Liver (tissue), 9 donors: ENCODE results near the gene NXPH3. TPM values are rescaled to one million over a fixed set of nuclear protein-coding genes. Genes with fewer than 3 reads are reported as not detected.

Experiments
- DNase-seq: peaks from one replicate; pipeline ENCODE4 v3.0.0-alpha.2; 2017; ENCODE audit warnings: low spot score
- H3K27ac ChIP-seq, 2 donors: one replicate each; pipeline ENCODE4 v1.7.0; 2013; ENCODE audit warnings: inconsistent platforms in 2 of 2, low read length in 2 of 2, control low read depth in 1 of 2, low read depth in 1 of 2, mild to moderate bottlenecking in 1 of 2
- H3K27me3 ChIP-seq, 4 donors: one replicate each; pipeline versions ENCODE4 v1.6.1 to v1.7.0; 2013; ENCODE audit warnings: low read length in 3 of 4, inconsistent platforms in 1 of 4, mild to moderate bottlenecking in 1 of 4, moderate library complexity in 1 of 4; ENCODE audit not compliant: control insufficient read depth in 4 of 4, insufficient read depth in 4 of 4
- H3K36me3 ChIP-seq, 4 donors: one replicate each; pipeline versions ENCODE4 v1.6.1 to v1.7.0; 2013; ENCODE audit warnings: low read length in 3 of 4, mild to moderate bottlenecking in 3 of 4, low read depth in 1 of 4, moderate library complexity in 1 of 4; ENCODE audit not compliant: control insufficient read depth in 4 of 4, insufficient read depth in 3 of 4
- H3K4me1 ChIP-seq, 4 donors: one replicate each; pipeline versions ENCODE4 v1.6.1 to v1.7.0; 2013; ENCODE audit warnings: low read length in 3 of 4, mild to moderate bottlenecking in 3 of 4, moderate library complexity in 1 of 4; ENCODE audit not compliant: control insufficient read depth in 4 of 4, insufficient read depth in 4 of 4
- H3K4me3 ChIP-seq, 3 donors: one replicate each; pipeline versions ENCODE4 v1.6.1 to v1.7.0; 2013; ENCODE audit warnings: low read length in 3 of 3, control low read depth in 1 of 3, low read depth in 1 of 3, mild to moderate bottlenecking in 1 of 3
- H3K9ac ChIP-seq, 2 donors: one replicate each; pipeline ENCODE4 v1.7.0; 2013; ENCODE audit warnings: low read length in 2 of 2, mild to moderate bottlenecking in 2 of 2, moderate library complexity in 2 of 2, control low read depth in 1 of 2, low read depth in 1 of 2
- H3K9me3 ChIP-seq, 4 donors: one replicate each; pipeline versions ENCODE4 v1.6.1 to v1.7.0; 2013; ENCODE audit warnings: low read length in 3 of 4; ENCODE audit not compliant: control insufficient read depth in 4 of 4
- FOXA1 ChIP-seq: IDR thresholded peaks from 2 replicates; pipeline ENCODE4 v1.6.1; 2016; ENCODE audit warnings: antibody characterized with exemption
- FOXA2 ChIP-seq: IDR thresholded peaks from 2 replicates; pipeline ENCODE4 v1.6.1; 2016; ENCODE audit warnings: antibody characterized with exemption
- GABPA ChIP-seq, 2 donors: IDR thresholded peaks in 1 of 2; conservative IDR thresholded peaks in 1 of 2; 2 replicates each; pipeline ENCODE4 v1.6.1; 2016; ENCODE audit warnings: antibody characterized with exemption in 2 of 2, mild to moderate bottlenecking in 1 of 2, moderate library complexity in 1 of 2
- HNF4A ChIP-seq, 2 donors: conservative IDR thresholded peaks; 2 replicates each; pipeline ENCODE4 v1.6.1; 2016; ENCODE audit warnings: antibody characterized with exemption in 2 of 2, mild to moderate bottlenecking in 2 of 2
- HNF4G ChIP-seq: IDR thresholded peaks from 2 replicates; pipeline ENCODE4 v1.6.1; 2016; ENCODE audit warnings: antibody characterized with exemption
- JUND ChIP-seq, 2 donors: IDR thresholded peaks; 2 replicates each; pipeline ENCODE4 v1.6.1; 2016; ENCODE audit warnings: antibody characterized with exemption in 2 of 2
- NR2F2 ChIP-seq: IDR thresholded peaks from 2 replicates; pipeline ENCODE4 v1.6.1; 2016; ENCODE audit warnings: antibody characterized with exemption
- RAD21 ChIP-seq, 2 donors: IDR thresholded peaks; 2 replicates each; pipeline ENCODE4 v1.6.1; 2016; ENCODE audit warnings: antibody characterized with exemption in 2 of 2, mild to moderate bottlenecking in 2 of 2
- RXRA ChIP-seq, 2 donors: IDR thresholded peaks; 2 replicates each; pipeline ENCODE4 v1.6.1; 2017 to 2018; ENCODE audit warnings: antibody characterized with exemption in 2 of 2, mild to moderate bottlenecking in 1 of 2
- SP1 ChIP-seq: IDR thresholded peaks from 2 replicates; pipeline ENCODE4 v1.6.1; 2018; ENCODE audit warnings: antibody characterized with exemption, mild to moderate bottlenecking
- TAF1 ChIP-seq: conservative IDR thresholded peaks from 2 replicates; pipeline ENCODE4 v1.6.1; 2016; ENCODE audit warnings: antibody characterized with exemption, mild to moderate bottlenecking
- YY1 ChIP-seq: IDR thresholded peaks from 2 replicates; pipeline ENCODE4 v1.6.1; 2016; ENCODE audit warnings: antibody characterized with exemption, mild to moderate bottlenecking
- WGBS: extraction: QIAGEN DNeasy Blood & Tissue Kit; methylation state at CpG from one replicate; pipeline ENCODE4 v1.1.7; 2013; 5-methylcytosine and 5-hydroxymethylcytosine counted together
- polyA plus RNA-seq, 2 donors: library from polyadenylated mRNA; stranded (reverse) in 1 of 2; unstranded in 1 of 2; fragments of 200-250 nt in 1 of 2; fragments of >200 nt in 1 of 2; fragmentation: Nextera tagmentation in 1 of 2; extraction: Ambion mirVana in 1 of 2; gene quantifications; one replicate each; pipeline versions ENCODE4 v1.2.1 to v1.2.3, GENCODE V29; 2013 to 2015
- total RNA-seq, 2 donors: library from RNA; depleted of rRNA; stranded (reverse); fragments of >200 nt; gene quantifications; one replicate each; pipeline ENCODE4 v1.2.3, GENCODE V29; 2014
- TF ChIP-seq, protein P1 (sequence below): IDR thresholded peaks from 2 replicates; pipeline ENCODE4 v1.6.1; 2016; ENCODE audit warnings: antibody characterized with exemption
- TF ChIP-seq, protein P2 (sequence below): IDR thresholded peaks from 2 replicates; pipeline ENCODE4 v1.6.1; 2016; ENCODE audit warnings: antibody characterized with exemption
- TF ChIP-seq, protein P3 (sequence below): fragments of 150-350 bp; IDR thresholded peaks from 2 replicates; pipeline ENCODE4 v1.5.1; 2017; ENCODE audit warnings: improper control_type of control experiment, low read depth, low read length; ENCODE audit not compliant: missing input control
- TF ChIP-seq, protein P4 (sequence below): IDR thresholded peaks from 2 replicates; pipeline ENCODE4 v1.6.1; 2016; ENCODE audit warnings: antibody characterized with exemption, mild to moderate bottlenecking
- TF ChIP-seq, protein P5 (sequence below): IDR thresholded peaks from 2 replicates; pipeline ENCODE4 v1.6.1; 2016; ENCODE audit warnings: antibody characterized with exemption
- donor health status: healthy.
- donor health status: healthy.
- donor health status: healthy.
- donor health status: healthy.
- donor health status: healthy.

NXPH3 gene
- total and polyA plus RNA-seq, 4 donors: 0.17 to 0.22 TPM; not detected in 2

DNA sequence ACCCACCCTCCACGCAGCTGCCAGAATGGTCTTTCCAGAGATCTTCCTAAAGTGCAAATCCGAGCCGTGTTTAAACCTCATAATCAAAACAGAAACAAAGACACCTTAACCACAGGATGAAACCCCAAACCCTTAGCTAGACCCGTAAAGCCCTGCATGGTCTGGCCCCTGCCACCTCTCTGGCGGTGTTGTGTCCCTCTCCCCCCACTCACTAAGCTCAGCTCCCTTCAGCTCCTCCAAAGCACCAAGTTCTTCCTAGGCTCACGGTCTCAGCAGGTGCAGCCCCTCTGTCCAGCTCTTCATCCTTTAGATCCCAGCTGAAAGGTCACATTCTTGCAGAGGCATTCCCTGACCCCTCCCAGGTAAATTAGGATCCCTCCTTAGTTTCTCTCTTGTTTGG lies 4.4 kb upstream of the NXPH3 start:
- Histone ChIP-seq H3K36me3 (no peaks in the 10 kb centered on the region), H3K27ac (no peak overlapping the region), H3K27me3 (peaks cover 0 to 2% (median 0%) of the 10 kb centered on the region in 4 donors), H3K4me3 (no peak overlapping the region), H3K9ac (no peak overlapping the region), H3K9me3 (no peaks in the 10 kb centered on the region), H3K4me1 (peaks cover 7 to 28% (median 12%) of the 10 kb centered on the region in 4 donors)
- DNase-seq: no peak
- WGBS: 61% methylated on average over 6 of the region's 6 CpGs
- TF ChIP-seq HNF4G (no peak), FOXA1 (no peak)
- TF ChIP-seq, protein P1, sequence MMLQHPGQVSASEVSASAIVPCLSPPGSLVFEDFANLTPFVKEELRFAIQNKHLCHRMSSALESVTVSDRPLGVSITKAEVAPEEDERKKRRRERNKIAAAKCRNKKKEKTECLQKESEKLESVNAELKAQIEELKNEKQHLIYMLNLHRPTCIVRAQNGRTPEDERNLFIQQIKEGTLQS: no peak

DNA sequence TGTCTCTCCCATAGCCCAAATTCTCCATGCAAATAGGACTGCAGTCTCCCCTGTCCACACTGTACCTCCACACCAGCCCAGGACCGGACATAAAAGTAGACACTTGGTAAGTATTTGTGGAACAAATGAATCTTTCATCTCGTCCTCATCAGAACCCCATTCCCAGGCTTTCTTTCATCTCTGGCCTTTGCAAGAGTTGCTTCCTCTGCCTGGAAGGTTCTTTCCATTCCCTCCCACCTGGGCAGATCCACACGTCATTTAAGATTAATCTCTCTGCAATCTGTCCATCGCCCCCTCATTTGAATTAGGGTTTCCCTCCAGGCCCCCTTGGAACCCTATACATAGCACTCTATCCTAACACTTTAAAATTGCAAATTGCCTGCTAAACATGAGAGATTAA lies 3.9 kb upstream of the NXPH3 start:
- H3K9me3 ChIP-seq: no peaks in the 10 kb centered on the region
- DNase-seq: no peak
- H3K4me3 ChIP-seq: no peak overlapping the region
- peaks cover 10 to 32% (median 15%) of the 10 kb centered on the region in 4 donors for H3K4me1 ChIP-seq
- WGBS: 49% methylated on average over 4 of the region's 4 CpGs
- H3K27ac ChIP-seq: no peak overlapping the region
- no peak for TF ChIP-seq HNF4G
- TF ChIP-seq JUND (IDR thresholded peaks at IDR 0.05): no peak
- no peak for TF ChIP-seq RAD21 (IDR thresholded peaks at IDR 0.05)
- no peak for TF ChIP-seq GABPA (IDR thresholded peaks at IDR 0.05 in 1 of 2, conservative IDR thresholded peaks at IDR 0.05 in 1 of 2)
- TF ChIP-seq, protein P1: no peak
- no peak for TF ChIP-seq NR2F2
- TF ChIP-seq YY1: no peak
- TF ChIP-seq, protein P2, sequence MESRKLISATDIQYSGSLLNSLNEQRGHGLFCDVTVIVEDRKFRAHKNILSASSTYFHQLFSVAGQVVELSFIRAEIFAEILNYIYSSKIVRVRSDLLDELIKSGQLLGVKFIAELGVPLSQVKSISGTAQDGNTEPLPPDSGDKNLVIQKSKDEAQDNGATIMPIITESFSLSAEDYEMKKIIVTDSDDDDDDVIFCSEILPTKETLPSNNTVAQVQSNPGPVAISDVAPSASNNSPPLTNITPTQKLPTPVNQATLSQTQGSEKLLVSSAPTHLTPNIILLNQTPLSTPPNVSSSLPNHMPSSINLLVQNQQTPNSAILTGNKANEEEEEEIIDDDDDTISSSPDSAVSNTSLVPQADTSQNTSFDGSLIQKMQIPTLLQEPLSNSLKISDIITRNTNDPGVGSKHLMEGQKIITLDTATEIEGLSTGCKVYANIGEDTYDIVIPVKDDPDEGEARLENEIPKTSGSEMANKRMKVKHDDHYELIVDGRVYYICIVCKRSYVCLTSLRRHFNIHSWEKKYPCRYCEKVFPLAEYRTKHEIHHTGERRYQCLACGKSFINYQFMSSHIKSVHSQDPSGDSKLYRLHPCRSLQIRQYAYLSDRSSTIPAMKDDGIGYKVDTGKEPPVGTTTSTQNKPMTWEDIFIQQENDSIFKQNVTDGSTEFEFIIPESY: no peak
- TF ChIP-seq, protein P3, sequence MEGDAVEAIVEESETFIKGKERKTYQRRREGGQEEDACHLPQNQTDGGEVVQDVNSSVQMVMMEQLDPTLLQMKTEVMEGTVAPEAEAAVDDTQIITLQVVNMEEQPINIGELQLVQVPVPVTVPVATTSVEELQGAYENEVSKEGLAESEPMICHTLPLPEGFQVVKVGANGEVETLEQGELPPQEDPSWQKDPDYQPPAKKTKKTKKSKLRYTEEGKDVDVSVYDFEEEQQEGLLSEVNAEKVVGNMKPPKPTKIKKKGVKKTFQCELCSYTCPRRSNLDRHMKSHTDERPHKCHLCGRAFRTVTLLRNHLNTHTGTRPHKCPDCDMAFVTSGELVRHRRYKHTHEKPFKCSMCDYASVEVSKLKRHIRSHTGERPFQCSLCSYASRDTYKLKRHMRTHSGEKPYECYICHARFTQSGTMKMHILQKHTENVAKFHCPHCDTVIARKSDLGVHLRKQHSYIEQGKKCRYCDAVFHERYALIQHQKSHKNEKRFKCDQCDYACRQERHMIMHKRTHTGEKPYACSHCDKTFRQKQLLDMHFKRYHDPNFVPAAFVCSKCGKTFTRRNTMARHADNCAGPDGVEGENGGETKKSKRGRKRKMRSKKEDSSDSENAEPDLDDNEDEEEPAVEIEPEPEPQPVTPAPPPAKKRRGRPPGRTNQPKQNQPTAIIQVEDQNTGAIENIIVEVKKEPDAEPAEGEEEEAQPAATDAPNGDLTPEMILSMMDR: no peak
- no peak for TF ChIP-seq FOXA1
- TF ChIP-seq TAF1: no peak
- TF ChIP-seq, protein P4, sequence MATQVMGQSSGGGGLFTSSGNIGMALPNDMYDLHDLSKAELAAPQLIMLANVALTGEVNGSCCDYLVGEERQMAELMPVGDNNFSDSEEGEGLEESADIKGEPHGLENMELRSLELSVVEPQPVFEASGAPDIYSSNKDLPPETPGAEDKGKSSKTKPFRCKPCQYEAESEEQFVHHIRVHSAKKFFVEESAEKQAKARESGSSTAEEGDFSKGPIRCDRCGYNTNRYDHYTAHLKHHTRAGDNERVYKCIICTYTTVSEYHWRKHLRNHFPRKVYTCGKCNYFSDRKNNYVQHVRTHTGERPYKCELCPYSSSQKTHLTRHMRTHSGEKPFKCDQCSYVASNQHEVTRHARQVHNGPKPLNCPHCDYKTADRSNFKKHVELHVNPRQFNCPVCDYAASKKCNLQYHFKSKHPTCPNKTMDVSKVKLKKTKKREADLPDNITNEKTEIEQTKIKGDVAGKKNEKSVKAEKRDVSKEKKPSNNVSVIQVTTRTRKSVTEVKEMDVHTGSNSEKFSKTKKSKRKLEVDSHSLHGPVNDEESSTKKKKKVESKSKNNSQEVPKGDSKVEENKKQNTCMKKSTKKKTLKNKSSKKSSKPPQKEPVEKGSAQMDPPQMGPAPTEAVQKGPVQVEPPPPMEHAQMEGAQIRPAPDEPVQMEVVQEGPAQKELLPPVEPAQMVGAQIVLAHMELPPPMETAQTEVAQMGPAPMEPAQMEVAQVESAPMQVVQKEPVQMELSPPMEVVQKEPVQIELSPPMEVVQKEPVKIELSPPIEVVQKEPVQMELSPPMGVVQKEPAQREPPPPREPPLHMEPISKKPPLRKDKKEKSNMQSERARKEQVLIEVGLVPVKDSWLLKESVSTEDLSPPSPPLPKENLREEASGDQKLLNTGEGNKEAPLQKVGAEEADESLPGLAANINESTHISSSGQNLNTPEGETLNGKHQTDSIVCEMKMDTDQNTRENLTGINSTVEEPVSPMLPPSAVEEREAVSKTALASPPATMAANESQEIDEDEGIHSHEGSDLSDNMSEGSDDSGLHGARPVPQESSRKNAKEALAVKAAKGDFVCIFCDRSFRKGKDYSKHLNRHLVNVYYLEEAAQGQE: no peak
- TF ChIP-seq, protein P5, sequence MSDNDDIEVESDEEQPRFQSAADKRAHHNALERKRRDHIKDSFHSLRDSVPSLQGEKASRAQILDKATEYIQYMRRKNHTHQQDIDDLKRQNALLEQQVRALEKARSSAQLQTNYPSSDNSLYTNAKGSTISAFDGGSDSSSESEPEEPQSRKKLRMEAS: no peak
- no peak for TF ChIP-seq HNF4A (conservative IDR thresholded peaks at IDR 0.05)
- no peak for TF ChIP-seq SP1
- no peak for TF ChIP-seq RXRA (IDR thresholded peaks at IDR 0.05)
- TF ChIP-seq FOXA2: no peak
- no peaks in the 10 kb centered on the region for H3K36me3 ChIP-seq
- no peak overlapping the region for H3K9ac ChIP-seq
- H3K27me3 ChIP-seq: peaks cover 0 to 3% (median under 1%) of the 10 kb centered on the region in 4 donors
